ENCODE measurements around the gene TMED4. TPM values are rescaled to one million over a fixed set of nuclear protein-coding genes. Genes with fewer than 3 reads are reported as not detected.

TMED4 gene
- total and polyA plus RNA-seq, 7 donors: 29.8 to 64.4 (median 43.6) TPM

GRCh38 chr7:44567884-44568283, 14.1 kb downstream of the TMED4 start:
- peaks cover 29 to 92% of the 10 kb centered on the region in 2 donors for H3K36me3 ChIP-seq (ENCODE audit: insufficient read depth in 1 of 2, low read depth in 1 of 2)
- no peak overlapping the region for H3K4me3 ChIP-seq
- H3K4me1 ChIP-seq: peaks cover 11% of the 10 kb centered on the region
- intact Hi-C loops (cut with DNase I): loop anchor here (5.0 to 10.0 kb wide), 3 partner anchors 71 to 326 kb away; no protein-coding TSS in a partner anchor
- TF ChIP-seq, protein P1, sequence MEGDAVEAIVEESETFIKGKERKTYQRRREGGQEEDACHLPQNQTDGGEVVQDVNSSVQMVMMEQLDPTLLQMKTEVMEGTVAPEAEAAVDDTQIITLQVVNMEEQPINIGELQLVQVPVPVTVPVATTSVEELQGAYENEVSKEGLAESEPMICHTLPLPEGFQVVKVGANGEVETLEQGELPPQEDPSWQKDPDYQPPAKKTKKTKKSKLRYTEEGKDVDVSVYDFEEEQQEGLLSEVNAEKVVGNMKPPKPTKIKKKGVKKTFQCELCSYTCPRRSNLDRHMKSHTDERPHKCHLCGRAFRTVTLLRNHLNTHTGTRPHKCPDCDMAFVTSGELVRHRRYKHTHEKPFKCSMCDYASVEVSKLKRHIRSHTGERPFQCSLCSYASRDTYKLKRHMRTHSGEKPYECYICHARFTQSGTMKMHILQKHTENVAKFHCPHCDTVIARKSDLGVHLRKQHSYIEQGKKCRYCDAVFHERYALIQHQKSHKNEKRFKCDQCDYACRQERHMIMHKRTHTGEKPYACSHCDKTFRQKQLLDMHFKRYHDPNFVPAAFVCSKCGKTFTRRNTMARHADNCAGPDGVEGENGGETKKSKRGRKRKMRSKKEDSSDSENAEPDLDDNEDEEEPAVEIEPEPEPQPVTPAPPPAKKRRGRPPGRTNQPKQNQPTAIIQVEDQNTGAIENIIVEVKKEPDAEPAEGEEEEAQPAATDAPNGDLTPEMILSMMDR (IDR thresholded peaks at IDR 0.05): no peak
- H3K27ac ChIP-seq: no peak overlapping the region
- no peaks in the 10 kb centered on the region for H3K27me3 ChIP-seq (ENCODE audit: insufficient read depth in 3 of 3, low read length in 2 of 3)
- ATAC-seq: no peak
- WGBS, 3 donors: 92 to 97% (median 93%) methylated on average over 6 of the region's 6 CpGs
- no peak for DNase-seq
- H3K9me3 ChIP-seq: no peaks in the 10 kb centered on the region

- TF ChIP-seq, protein P1 (IDR thresholded peaks at IDR 0.05): no peak
- Histone ChIP-seq H3K4me3 (no peak overlapping the region), H3K36me3 (ENCODE audit: insufficient read depth in 1 of 2, low read depth in 1 of 2) (peaks cover 20 to 80% of the 10 kb centered on the region in 2 donors), H3K27ac (no peak overlapping the region), H3K9me3 (no peaks in the 10 kb centered on the region), H3K4me1 (peaks cover 7% of the 10 kb centered on the region), H3K27me3 (ENCODE audit: insufficient read depth in 3 of 3, low read length in 2 of 3) (no peaks in the 10 kb centered on the region)
- no peak for ATAC-seq
- intact Hi-C loops (cut with DNase I): loop anchor here (5.0 to 10.0 kb wide), 3 partner anchors 69 to 324 kb away; no protein-coding TSS in a partner anchor
- WGBS, 3 donors: 91 to 96% (median 94%) methylated on average over 5 of the region's 5 CpGs
- no peak for DNase-seq
Measured at GRCh38 chr7:44566680-44567079, 15.4 kb downstream of the TMED4 start.

DNA sequence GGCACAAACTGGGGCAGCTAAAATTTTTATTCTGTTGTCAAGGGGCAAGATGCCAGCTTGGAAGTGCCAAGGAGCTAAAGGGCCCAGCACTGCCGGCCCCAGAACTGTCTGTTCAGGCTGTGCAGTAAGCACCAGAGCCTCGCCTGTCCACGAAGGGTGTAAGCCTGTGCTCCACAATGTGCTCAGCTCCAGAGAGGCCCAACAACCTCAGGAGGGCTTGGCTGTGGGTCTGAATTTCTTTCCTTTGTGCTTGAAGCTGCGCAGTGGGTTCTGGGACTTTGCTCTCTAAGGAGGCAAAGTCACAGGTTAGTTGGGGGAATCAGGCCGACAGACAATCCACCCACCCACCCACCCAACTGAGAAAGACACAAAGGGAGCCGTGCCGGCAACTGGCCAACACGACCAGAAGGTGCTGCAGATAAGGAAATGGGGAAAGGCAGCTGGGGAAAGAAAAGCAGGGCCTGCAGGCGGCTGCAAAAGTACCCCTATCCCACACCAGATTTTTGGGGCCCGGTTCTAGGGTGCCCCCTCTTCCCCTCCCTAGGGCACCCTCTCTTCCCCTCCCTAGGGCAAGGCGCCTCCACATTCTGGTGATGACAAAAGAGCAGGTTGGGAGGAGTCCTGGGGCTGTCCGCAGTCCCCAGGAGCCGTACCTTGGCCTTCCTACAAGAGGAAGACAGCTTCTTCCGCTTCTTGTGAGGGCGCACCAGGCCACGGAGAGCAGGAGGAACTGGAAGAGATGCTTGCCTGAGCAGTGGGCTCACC, 16.1 kb downstream of the TMED4 start:
- DNase-seq (no peak), ATAC-seq (peak; percentile 12 to 57 (median 38))
- H3K36me3 ChIP-seq (ENCODE audit: insufficient read depth in 1 of 2, low read depth in 1 of 2): peaks cover 15 to 73% of the 10 kb centered on the region in 2 donors
- H3K27ac ChIP-seq: no peak overlapping the region
- no peaks in the 10 kb centered on the region for H3K9me3 ChIP-seq
- no peaks in the 10 kb centered on the region for H3K27me3 ChIP-seq (ENCODE audit: insufficient read depth in 3 of 3, low read length in 2 of 3)
- WGBS, 3 donors: 67 to 75% (median 70%) methylated on average over 14 to 16 of the region's 16 CpGs
- TF ChIP-seq, protein P1 (IDR thresholded peaks at IDR 0.05): no peak
- H3K4me1 ChIP-seq: peaks cover 7% of the 10 kb centered on the region
- no peak overlapping the region for H3K4me3 ChIP-seq
- intact Hi-C loops (cut with DNase I): loop anchor here (5.0 to 10.0 kb wide), 3 partner anchors 69 to 324 kb away; no protein-coding TSS in a partner anchor

- no peaks in the 10 kb centered on the region for H3K27me3 ChIP-seq (ENCODE audit: insufficient read depth in 3 of 3, low read length in 2 of 3)
- peak; percentile 90 to 95 (median 92) for ATAC-seq
- TF ChIP-seq, protein P1 (IDR thresholded peaks at IDR 0.05): peak; percentile 98
- H3K4me3 ChIP-seq: no peak overlapping the region
- intact Hi-C loops (cut with DNase I): loop anchor here (5.0 to 10.0 kb wide), 3 partner anchors 68 to 323 kb away; no protein-coding TSS in a partner anchor
- 52 to 55% (median 53%) methylated on average over 13 of the region's 13 CpGs for WGBS, 3 donors
- peaks cover 7% of the 10 kb centered on the region for H3K4me1 ChIP-seq
- peak overlapping the region; percentile 7 for H3K27ac ChIP-seq
- H3K36me3 ChIP-seq (ENCODE audit: insufficient read depth in 1 of 2, low read depth in 1 of 2): peaks cover 12 to 66% of the 10 kb centered on the region in 2 donors
- H3K9me3 ChIP-seq: no peaks in the 10 kb centered on the region
- DNase-seq: peak; percentile 71 to 87
Measured at GRCh38 chr7:44565097-44565794, 16.8 kb downstream of the TMED4 start.

Data from psoas muscle (tissue), 8 donors.